Activated naive CD4-positive, alpha-beta T cell (primary cell): ENCODE results near the gene XRCC4.
"Not testable (repeated sequence)": the region's sequence is repeated elsewhere in the genome, so short reads cannot be mapped to it uniquely, and the experiment has no call there.

Source experiments
- DNase-seq, 4 experiments: peaks; one replicate each; lab custom pipeline; 2025; lab: John Stamatoyannopoulos, UW

The XRCC4 gene

DNA sequence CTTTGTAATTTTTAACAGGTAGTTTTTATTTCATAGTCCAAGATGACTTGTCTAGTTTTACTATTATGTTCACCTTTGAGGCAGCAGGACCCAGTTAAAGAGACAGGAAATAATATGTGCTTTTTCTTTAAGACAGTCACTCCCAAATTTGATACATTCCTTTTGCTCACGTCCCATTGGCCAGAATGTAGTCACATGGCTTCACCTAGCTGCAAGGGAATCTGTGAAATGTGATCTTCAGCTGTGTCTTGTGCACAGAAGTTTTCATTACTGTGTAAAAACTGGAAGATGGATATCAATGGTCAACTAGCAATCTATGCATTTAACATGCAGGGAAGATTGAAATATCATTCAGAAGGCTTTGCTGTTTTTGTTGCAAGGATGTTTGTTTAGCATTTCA lies 41.1 kb downstream of the XRCC4 start:
- no peak for DNase-seq

GRCh38 chr5:83118976-83119375 lies 41.6 kb downstream of the XRCC4 start:
- DNase-seq = no peak

- DNase-seq = no peak
Observed at GRCh38 chr5:83124593-83124992, 47.2 kb downstream of the XRCC4 start.

- DNase-seq = no peak
Observed at GRCh38 chr5:83125560-83125959, 48.2 kb downstream of the XRCC4 start.

DNA sequence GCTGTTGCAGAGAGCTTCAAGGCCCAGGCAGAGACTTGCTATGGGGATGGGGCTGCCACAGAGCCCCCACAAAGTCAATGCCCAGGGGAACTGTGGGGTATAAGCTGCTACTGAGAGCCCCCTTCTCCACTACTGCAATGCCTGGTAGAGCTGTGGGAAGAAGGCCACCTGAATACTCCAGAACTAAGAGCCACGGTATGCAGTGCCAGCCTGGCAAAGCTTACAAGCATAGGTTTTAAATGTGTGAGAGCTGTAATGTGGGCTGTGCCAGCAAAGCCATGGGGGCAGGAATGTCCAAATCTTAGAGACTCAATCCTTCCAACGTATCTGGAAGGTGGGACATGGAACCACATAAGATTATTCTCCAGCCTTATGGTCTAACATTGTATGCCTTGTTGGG lies 49.2 kb downstream of the XRCC4 start:
- no peak for DNase-seq

DNA sequence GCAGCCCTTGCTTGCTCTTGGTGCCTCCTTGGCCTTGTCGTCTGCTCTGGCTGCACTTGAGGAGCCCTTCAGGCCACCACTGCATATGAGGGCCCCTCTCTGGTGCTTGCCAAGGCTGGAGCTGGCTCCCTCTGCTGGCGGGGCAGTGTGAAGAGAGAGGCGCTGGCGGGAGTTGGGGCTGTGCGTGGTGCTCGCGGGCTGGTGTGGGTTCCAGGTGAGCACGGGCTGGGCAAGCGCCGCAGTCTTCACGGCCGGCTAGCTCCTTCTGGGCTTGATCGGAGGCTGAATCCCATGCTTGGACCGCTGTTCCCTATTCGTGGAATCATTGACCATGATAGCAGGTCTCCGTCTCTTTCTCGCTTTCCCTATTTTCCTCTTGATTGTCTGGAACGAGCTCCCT lies 56.5 kb downstream of the XRCC4 start:
- no peak for DNase-seq

GRCh38 chr5:83142526-83142925 lies 65.2 kb downstream of the XRCC4 start:
- DNase-seq = no peak

GRCh38 chr5:83145241-83145640 lies 67.9 kb downstream of the XRCC4 start:
- no peak for DNase-seq

DNA sequence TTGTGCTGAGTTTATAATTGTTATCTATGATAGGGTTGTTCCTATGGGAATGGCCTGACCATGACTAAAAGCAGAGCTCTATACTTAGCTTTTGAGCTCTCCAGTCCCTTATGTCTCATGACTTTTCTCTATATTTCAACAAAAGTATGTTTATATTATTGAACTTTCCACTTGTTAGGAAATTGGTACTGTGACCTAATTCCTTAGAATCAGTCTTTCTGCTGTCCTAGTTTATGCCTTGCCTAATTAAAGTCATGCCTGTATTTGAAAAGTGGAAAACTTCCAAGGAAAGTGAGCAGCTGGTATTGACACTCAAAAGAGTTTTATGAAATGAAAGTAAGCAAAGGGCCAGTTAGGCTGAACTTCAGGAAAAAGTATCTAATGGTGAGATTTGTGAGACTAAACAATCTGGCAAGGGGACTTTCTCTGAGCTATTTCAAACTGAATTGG lies 68.6 kb downstream of the XRCC4 start:
- no peak for DNase-seq

DNA sequence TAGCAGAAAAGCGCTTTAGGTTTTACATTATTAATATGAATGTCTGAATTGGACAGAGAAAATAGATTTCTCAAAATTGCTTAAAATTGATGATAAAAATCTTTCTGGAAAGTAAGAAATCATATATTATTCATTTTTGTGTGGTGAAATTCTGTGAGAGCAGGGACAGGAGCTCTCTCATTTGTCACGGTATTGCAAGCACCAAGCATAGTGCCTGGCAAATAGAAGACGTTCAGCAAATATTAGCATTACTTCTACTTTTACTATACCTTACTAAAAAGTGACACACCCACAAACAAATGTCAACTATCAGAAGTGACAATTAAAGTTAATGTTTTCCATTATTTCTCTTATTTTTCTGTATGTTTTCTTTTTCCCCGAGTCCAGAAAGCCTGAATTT lies 69.1 kb downstream of the XRCC4 start:
- DNase-seq = no peak

- no peak for DNase-seq
Observed at GRCh38 chr5:83147593-83147992, 70.2 kb downstream of the XRCC4 start.

- no peak for DNase-seq
Observed at GRCh38 chr5:83148370-83148769, 71.0 kb downstream of the XRCC4 start.

- DNase-seq = no peak
Observed at GRCh38 chr5:83149671-83150070, 72.3 kb downstream of the XRCC4 start.

DNA sequence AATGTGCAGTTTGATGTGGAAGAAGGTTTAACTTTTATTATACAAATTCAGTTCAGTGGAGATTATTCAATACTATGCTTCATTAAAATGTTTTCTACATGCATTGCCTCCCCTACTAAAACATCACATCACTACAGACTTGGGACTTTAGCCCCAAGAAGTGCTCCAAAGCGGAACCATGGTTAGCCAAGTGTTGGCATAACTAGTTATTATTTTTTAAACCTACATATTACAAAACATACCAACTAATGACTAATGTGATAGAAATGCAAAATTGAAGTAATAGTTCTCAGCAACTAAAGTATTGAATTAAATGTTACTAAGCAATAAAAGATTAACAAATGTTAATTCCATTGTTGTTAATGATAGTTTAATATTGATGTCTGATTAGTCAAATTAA lies 74.5 kb downstream of the XRCC4 start:
- no peak for DNase-seq

- not testable (repeated sequence) for DNase-seq
Observed at GRCh38 chr5:83152996-83153395, 75.6 kb downstream of the XRCC4 start.

DNA sequence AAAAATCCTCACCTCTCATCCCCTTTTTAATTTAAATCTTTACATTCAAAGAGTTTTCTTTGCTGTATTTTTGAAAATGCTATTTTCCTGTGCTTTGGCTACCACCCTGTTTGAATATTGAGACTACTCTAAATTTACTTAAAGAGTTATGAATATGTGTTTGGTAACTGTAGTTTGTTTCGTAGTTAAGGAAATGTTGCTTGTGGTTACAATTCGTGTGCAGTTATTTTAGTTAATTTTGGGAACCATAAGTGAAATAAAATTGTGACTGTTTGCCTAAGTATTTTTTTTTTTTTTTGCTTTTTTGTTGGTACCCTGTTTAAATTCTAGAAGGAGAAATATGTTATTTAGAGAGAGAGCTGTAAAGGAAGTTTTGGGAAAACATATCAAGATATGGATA lies 78.7 kb downstream of the XRCC4 start:
- no peak for DNase-seq

DNA sequence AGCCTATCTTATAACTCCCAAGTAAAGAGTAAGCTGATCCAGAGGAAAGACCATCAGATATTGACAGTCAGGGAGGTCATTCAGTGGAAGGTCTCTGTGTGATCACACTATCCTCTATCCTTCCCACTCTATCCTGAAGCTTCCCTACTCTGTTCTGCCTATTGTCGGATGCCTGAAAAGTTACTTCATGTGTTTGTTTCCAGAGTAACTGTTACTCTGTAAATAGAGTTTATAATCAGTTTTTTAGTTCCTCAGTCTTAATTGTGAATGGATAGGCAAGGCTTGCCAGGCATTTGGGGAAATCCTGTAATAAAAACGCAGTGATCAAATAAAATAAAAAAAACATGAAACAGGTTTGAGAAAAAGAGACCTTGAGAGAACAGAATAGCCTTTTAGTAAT lies 79.8 kb downstream of the XRCC4 start:
- no peak for DNase-seq

DNA sequence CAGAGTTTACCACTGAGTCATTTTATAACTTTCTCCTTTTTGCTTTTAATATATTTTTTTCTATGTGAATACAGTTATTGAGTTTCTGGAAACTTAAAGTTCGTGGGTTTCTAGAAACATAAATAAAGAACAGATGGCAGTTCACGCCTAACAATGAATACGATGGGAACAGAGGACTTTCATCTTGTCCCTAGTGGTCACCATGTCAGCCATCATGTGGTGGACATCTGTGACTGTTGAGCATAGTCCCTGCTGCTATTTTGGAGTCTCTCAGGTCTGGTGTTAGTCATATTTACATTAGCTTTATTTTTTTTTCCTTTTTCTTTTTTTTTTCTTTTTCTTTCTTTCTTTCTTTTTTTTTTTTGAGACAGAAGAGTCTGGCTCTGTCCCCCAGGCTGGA lies 85.3 kb downstream of the XRCC4 start:
- DNase-seq = no peak

- DNase-seq = no peak
Observed at GRCh38 chr5:83167538-83167937, 90.2 kb downstream of the XRCC4 start.

GRCh38 chr5:83169571-83170337 lies 92.4 kb downstream of the XRCC4 start:
- DNase-seq = no peak

DNA sequence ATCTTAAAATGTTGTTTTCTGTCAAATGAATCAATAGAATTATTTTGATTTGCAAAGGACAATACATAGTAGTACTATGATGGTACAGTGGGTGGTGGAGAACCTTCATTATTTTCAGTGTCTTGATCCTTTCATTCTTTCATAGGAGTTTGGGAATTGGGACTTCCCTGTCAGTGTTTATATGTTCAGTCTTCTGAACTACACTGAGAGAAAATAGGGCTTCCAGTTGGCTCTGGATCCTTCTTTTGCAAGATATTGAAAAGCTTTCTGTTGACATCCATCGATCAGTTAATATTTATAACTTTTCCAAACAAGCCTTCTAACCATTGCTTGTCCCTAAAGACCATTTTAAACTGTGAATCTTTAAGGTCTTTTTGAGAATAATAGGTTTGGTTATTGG lies 94.7 kb downstream of the XRCC4 start:
- DNase-seq = no peak

DNA sequence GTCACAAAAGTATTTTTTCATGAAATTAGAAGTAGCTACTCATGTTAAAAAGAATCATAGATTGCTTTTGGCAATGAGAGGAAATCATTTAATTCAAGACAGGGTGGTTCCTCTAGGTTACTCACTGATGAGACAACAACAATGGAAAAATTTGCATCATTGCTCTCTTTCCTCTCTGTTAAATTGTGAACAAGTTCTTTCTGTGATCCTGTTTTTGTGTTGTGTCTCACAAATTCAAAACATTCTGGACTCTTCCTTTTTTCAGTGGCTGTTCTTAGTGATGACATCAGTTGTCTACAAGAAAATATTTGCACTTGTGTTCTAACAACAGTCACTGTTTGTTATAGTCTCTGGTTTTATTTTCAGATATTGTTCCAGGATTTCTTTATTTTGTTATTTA lies 95.3 kb downstream of the XRCC4 start:
- DNase-seq = no peak

DNA sequence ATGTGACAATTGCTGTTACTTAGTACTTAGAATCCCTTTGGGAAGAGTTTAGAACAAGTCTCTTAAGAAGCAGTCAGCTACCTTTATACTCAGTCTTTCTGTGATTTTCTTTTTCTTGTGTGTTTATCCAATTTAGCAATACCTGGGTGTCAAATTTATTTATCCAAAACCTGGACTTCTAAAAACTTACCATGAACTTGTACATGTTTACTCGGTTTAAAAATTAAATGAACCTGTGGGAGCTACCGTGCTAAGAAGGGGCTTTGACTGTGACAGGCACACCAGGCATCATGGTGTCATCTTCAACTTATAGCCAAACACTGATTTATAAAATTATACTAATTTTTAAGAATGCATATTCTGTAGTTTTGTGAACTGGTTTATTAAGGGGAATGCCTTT lies 96.5 kb downstream of the XRCC4 start:
- no peak for DNase-seq

DNA sequence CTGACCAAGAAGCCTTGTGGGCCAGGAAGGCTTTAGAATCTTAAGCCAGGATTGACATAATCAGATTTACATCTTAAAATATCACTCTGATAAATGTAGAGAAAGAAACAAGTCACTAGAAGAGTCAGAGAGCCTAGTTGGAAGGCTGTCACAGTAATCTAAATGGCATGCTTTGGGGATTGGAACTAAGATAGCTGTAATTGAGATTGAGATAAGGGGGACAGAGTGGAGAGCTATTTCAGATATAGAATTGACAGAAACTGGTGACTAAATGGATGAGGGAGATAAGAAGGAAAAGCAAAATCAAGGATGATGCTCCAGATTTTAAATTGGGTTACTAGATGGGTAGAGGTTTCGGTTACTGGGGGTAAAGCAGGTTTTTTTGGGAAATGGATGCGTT lies 100.5 kb downstream of the XRCC4 start:
- DNase-seq = no peak
